GM19351 (cell line): ENCODE results near the gene CCDC120.

Source experiments
- ATAC-seq: cut with Tn5 transposase; IDR thresholded peaks from one replicate; pipeline ENCODE4 v1.9.1; 2021; ENCODE audit warnings: mild to moderate bottlenecking, moderate library complexity; ENCODE audit not compliant: unreplicated experiment

Gene CCDC120, protein sequence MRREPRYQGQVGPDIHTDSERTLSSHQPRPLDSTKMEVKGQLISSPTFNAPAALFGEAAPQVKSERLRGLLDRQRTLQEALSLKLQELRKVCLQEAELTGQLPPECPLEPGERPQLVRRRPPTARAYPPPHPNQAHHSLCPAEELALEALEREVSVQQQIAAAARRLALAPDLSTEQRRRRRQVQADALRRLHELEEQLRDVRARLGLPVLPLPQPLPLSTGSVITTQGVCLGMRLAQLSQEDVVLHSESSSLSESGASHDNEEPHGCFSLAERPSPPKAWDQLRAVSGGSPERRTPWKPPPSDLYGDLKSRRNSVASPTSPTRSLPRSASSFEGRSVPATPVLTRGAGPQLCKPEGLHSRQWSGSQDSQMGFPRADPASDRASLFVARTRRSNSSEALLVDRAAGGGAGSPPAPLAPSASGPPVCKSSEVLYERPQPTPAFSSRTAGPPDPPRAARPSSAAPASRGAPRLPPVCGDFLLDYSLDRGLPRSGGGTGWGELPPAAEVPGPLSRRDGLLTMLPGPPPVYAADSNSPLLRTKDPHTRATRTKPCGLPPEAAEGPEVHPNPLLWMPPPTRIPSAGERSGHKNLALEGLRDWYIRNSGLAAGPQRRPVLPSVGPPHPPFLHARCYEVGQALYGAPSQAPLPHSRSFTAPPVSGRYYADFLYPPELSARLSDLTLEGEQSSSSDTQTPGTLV

DNA sequence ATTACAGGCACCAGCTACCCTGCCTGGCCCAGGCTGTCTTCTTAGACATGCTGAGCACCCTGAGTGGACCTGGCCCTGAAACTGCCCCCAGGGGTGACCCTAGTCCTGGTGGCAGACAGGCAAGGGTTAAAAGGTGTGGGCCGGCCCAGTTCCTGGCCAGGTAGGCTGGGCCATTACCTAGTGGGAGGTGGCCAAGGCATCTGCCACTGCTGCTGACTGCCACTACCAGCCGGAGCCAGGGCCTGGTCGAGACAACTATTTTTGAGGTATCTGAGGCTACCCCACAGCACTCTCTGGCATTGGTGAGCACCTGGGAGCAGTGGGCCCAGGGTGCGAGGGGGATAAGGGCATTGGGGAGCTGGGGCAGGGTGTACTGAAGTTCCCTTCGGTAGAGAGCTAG lies at the start of gene CCDC120:
TSS of gene CCDC120 (plus strand) at position 206 of the 400 bp plus-strand sequence. CDS start 3,043 bp downstream, outside the sequence.
- no peak for ATAC-seq

DNA sequence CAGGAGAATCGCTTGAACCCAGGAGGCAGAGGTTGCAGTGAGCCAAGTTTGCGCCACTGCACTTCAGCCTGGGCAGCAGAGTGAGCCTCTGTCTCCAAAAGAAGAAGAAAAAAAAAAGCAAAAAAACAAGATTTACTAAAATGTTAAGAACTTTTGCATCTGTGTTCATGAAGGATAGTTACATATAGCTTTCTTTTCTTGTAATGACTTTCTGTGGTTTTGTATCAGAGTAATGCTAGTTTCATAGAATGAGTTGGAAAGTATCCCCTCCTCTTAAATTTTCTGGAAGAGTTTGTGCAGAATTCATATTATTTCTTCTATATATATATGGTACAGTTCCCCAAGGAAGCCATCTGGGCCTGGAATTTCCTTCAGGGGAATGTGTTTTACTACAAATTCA lies 39.7 kb upstream of the CCDC120 start:
- ATAC-seq, result no peak

DNA sequence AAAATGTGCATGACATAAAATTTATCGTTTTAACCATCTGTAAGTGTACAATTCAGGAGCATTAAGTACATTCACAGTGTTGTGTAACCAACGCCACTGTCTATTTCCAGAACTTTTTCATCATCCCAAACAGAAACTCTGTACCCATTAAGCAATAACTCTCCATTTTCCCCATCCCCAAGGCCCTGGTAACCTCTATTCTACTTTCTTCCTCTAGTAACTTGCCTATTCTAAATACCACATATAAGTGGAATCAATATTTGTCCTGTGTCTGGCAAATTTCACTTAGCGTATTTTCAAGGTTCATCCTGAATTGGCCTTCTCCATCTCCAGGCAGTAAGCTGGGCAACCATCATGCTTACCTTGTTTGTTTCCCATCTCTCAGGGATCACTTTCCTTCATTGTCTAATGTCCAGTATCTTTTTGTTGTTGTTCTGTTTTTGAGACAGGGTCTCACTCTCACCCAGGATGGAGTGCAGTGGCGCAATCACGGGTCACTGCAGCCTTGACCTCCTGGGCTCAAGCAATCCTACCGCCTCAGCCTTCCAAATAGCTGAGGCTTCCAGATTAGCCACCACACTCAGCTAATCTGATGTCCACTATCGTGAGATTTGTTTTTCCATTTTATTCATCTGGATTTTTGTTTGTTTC lies 39.1 kb upstream of the CCDC120 start:
- no peak for ATAC-seq

DNA sequence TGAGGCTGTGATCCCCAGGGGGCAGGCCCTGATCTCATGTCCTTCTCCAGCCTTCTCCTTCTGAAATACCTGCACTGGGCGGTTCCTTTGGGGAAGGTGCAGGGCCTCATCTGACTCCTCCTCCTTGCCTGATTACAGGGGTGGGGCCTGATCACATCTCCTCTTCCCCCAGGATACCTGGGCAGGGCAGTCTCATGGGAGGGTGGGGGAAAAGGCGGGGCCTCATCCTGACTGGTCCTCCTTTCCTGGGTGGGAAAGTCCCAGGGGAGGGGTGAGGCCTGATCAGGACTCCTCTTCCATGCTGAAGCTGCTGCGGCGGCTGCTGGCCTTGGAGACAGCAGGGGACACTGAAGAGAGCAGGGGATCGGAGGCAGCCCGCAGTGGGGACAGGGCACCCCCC lies 28.9 kb upstream of the CCDC120 start:
- no peak for ATAC-seq

DNA sequence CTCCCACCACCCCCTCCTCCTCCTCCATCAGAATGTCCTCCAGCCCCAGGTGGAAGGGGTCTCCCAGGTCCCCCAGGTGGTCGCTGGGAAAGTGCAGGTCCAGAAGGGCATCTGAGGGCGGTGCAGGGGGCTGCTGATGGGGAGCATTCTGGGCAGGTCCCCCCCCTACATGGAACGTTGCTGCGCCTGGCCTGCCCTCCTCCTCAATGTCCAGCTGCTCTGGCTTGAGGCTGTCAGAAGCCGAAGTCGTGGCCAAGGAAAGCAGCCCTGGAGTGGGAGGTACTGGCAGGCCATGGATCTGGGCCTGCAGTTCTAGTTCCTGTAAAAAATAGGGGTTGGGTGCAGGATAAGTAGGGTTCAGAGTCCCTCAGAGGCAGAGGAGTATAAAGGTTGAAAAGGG lies 28.5 kb upstream of the CCDC120 start:
- no peak for ATAC-seq

DNA sequence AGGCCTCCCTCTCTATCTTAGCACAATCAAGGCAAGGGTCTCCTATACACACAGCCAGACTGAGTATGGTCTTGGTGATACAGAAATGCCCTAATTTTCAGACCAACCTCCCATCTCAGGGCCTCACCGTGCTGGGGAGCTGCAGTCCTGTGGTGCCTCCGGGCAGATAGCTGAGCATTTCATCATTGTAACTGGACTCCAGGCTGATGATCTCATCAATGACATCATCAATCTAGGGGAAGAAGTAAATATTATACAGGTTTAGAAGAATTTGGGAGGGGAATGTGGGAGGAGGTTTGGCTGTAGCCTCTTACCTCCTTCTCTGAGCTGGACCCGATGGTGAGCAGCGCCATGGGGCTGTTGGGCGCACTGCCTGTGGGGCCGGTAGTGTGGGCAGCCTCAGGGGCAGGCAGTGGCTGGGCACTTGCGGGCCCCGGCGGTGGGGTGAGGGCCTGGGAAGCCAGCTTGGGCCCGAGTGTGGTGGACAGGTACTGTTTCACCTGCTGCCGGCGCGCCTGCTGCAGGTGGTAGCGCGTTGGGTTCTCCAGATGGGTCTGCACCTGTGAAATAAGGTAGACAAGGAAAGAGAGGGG lies 20.8 kb upstream of the CCDC120 start:
- ATAC-seq, result no peak

DNA sequence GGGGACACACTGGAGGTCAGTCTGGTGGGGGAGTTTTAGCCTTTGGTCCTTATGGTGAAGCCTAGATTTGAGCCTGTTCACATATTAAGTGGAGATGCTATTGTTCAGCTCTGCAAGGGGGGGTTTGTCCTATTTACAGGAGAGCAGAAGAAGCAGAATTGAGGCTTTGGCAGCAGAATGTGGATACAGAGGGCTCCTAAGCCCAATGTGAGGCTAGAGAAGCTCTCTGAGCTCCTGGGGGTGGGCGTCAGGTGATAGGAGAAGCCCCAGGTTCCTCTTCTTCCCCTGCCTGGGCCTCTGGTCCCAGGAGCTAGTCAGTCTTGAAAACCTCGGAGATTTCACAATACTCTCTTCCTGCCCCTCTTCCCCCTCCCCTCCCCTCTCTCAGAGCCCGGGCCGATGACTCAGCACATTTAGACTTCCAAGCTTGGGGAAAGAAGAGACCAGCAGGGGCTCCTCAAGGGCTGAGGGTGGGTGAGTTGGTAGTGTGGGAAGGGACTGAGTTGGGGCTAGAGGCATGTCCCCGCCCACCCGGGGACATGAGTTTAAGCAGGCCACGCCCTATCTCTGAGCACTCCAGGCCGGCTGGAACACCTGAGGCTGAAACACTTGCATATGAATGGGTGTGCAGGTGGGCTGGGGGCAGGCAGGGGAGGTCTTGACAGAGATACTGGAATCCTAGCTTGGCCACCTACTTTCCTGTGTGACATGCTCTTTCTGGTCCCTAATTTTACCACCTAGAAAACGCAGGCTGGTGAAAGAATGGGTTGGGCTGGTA lies 19.0 kb upstream of the CCDC120 start:
- ATAC-seq, result no peak

DNA sequence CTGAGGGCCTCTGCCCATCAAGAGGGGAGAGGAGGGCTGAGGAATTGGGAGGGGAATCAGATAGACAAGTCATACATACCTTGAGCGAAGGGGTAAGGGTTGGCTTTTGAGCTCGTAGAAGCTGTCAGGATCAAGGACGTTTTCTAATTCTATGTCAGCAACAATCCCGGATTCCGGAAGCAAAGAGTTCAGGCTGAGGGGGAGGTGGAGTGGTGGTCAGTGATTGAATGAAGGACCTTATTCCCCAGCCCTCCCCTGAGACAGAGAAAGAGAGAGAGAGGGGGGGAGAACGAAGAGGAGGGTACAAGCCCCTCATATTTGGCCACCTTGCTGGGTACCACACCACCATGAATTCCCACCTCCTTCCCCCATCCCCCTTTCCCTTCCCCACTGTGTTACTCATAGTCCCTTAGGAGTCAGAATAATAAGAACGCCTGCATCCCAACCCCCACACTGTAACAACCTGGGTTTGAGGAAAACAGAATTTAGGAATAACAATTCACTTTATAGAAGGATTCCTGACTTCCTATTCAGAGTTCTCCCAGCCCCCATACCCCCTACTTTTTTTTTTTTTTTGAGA lies 18.3 kb upstream of the CCDC120 start:
- ATAC-seq, result no peak

DNA sequence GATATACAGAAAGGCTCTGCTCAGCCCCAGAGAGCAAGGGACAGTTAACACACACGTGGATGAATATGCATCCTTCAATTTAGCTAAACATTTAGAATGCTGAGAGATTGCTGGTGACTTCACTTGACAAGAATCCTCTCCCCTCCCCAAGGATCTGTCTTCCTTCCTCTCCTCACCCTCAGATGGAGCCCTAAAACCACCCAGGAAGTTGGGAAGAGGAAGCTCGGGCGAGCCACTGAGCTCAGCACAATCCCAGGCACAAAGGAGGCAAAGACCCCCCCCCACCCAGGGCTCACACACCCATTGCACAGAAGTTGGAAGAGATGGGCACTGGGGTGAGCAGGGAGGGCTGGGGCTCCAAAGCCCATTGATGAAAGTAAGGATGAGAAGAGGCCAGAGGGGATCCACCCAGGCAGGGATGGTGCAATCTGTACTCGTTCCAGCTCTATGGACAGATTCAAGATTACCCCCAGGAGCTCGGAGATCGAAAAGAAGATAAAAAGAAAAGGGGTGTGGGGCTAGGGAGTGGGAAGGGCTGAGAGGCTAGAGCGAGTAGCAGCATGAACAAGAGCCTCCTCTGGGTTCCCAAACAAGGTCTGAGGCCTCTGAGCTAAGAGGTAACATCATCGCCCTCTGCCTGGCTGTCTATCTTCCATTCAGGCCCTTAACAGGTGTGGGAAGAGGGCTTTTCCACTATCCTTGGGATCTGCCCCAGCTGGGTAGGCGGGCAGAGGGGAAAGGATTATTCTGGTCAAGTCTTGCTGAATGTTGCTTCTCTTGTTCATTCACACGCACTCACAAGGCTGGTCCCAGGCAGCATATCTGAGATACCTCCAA lies 16.8 kb upstream of the CCDC120 start:
- no peak for ATAC-seq

DNA sequence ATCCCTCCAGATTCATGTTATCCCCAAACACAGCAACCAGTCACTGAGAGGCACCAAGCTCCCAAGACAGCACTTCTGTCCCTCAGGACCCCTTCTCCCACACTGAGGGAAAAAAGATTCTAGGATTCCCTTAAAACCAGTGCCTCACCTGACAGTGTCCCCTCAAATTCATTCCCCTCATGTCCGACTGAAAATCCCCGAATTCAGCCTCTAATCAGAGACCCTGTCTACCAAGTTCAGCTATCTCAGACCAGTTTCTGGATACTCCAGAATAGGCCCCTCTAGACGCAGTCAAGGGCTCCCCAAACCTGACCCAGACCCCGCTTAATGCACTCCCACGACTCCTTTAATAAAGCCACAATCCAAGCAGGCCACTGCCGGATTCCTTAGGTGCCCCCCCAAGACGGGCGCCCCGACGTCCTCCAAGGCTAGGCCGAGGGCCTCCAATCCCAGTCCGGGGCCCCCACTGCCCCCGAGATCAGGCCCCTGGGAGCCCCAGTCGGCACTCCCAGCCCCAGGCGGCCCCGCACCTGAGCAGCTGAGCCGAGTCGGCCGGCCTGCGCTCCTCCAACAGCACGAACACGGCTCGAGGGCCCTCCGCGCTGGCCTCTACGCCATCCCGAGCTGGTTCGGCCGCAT lies 16.1 kb upstream of the CCDC120 start:
- peak; percentile 10 for ATAC-seq

DNA sequence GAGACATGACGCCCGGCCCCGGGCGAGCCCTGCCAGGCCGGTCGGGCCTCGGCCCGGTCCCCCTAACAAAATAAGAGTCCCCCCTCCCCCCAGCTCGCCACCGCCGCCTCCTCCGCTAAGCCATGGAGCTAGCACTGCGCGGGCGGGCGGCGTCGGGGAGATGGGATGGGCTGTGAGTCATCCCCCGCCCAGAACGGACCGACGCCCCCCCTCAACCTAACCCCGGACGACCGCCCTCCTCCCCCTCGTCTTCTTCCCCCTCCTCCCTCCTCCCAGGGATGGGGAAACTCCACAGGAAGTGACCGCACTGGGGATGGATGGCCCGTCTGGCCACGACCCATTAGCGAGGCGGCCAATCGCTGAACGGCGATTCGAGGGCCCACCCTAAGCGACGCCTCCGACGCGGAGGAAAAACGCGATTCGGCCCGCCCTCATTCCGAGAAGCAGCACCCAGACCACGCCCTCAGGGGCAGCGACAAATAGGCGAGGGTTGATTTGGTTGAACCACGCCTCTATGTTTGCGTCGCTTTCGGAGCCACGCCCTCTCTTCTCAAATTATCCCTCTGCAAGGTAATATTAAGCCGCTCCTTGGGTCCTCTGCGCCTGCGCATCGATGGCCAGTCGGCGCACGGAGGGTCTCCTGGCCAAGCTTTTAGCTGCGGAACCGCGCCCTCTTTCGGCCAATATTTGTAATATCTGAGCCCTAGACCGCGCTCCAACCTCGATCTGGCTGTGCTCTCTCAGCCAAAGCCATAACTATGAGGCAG lies 15.4 kb upstream of the CCDC120 start, which contains the start of gene TFE3:
TSS of gene TFE3 (minus strand) at position 138 of the 767 bp plus-strand sequence. CDS start at position 7, 131 bp downstream.
- ATAC-seq, result peak; percentile 84

DNA sequence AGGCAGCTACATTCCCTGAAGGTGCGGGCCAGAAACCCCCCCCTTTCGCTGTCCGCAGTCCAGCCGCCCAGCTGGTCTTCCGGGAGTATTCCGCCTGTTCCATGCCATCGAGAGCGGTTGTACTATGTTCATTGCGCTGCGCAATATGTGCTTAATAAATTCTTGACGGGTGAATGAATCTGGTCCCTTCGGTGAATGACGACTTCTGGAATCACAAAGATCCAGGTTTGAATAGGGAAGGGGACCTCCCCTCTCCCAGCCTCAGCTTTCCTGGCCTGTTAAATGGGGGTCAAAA lies 14.9 kb upstream of the CCDC120 start:
- ATAC-seq, result no peak

DNA sequence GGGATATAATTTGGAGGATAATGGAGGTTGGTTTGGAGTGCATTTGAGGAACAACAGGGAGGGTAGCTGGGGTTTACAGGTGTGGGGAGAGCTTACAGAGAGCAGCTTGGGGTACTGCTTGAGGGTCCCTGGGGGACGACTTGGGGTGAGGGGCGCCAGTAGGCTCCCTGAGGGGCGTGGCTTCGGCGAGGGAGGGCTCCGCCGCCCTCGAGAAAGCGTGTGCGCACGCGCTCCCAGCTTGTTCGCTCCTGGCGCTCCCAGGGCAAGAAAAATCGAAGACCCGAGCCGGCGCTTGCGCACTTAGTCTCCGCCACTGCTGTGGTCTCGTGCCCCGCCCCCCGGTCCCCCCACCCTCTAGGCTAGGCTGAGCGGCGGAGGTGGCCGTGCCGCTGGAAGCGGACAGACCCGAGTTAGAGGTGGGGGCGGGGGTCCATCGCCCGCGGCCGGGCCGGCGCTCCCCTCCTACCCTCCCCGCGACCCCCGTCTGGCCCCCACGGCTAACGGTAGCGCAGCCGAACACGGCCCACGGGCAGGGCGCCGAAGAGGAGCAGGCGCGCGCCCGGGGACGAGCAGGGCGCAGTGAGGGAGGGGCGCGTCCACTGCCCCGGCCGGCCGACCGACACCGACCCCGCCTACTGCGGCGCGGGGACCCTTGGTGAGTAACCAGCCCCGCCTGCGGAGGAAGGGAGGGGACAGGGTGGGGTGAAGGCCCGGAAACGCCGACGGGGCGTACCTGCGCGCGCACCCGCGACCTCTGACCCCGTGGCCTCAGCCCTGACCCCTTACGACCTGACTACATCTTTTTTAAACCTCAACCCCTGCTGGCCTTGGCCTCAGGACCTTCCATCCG lies 5.4 kb upstream of the CCDC120 start:
- ATAC-seq, result peak; percentile 63

DNA sequence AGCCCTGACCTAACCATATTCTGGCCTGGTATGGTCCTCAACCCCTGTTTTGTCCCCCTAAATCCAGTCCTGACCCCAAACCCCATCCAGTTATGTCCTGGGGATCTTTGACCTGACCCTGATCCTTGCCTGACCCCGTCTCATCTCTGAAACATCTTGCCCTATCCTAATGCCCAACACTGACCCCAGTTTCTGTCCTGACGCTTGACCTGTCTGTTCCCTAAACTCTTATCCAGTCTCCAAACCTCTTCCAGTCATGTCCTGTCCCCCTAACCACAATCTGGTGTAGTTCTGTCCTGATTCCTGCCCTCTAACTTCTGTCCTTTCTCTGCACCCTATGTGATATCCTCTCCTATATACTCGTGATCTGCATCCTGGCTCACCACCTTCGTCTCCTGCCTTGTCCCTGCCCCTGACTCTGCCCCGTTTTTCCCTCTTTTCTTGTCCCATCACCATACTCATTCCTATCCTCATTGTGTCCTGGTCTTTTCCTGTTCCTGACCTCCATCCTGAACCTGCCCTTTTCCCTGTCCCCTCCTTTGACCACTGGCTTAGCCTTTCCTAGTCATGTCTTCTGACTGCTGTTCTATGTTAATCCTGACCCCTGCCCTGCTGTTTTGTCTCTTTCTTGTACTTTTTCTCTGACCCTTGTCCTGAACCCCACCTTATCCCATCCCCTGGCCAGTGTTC lies 4.6 kb upstream of the CCDC120 start:
- no peak for ATAC-seq

DNA sequence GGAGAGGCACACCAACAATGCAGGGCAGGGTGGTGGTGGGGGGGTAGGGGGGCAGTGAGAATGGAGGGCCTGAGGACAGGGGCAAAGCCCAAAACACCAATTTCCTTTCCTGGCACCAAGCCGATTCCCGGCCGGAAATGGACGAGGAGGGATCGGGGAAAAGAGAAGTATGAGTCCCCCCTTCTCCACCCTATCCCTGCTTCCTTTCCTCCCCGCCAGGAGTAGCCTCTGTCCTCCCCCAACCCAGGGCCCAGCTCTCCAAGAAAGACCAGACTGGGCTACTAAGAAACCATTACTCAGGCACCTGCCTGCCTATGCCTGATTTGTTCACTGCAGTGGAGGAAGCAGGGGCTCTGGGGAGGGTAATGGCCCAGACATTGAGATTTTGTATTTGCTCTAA lies 402 bp downstream of the CCDC120 start:
- ATAC-seq, result no peak

DNA sequence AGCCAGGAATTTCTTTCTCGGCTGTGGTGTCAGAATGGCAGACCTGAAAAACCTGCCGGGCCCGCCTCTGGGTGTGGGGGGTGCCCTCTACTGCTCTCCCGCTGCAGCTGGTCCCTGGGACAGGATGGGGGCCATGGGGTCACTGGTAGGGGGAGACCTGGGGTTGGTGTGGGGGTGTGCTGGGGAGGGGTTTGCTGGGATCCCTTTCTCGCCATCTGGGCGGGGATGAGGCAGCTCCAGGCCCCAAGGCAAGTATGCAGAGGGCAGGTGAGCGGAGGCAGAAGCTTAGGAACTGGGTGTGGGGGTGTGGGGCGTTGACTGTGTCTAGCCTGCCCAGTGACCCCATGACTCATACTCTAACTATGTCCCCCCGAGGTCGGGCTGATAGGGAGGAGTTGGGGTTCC lies 884 bp downstream of the CCDC120 start:
- no peak for ATAC-seq

DNA sequence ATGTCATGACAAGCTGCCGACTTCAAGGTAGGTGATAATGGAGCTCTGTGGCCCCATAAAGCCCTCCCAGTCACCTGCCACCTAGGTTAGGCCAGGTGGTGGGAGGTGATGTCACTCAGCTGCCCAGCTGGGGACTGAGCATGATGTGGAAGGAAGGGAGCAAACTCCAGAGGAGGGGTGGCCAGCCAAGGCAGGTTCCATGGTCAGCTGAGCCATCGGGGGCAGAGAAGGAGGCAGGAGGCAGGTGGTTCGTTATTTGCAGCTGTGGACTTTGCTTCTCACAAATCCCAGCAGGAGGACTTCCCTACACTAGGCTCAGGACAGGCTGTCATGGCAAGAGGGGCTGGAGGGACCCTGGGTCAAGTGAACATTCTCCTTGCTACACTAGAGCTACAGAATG lies 2.1 kb downstream of the CCDC120 start:
- ATAC-seq, result no peak
